AG04450 (cell line): Measurements from ENCODE around the gene FAM170B. TPM values are rescaled to one million over a fixed set of nuclear protein-coding genes. Genes with fewer than 3 reads are reported as not detected.

Source experiments
- CTCF ChIA-PET: fragments of 300-600, 350-600 bp; formaldehyde crosslinking; extraction: SDS; loops from one replicate; lab custom pipeline; 2022; ENCODE audit warnings: antibody characterized with exemption, inconsistent platforms; lab: Charles Lee
- POLR2A ChIA-PET: fragments of 350-600 bp; formaldehyde crosslinking; extraction: SDS; loops from one replicate; lab custom pipeline; 2021; ENCODE audit warnings: antibody characterized with exemption, inconsistent platforms; lab: Yijun Ruan, JAX
- DNase-seq: peaks from one replicate; pipeline ENCODE4 v3.0.0-alpha.2; 2011; ENCODE audit warnings: low read depth, low spot score
- H3K27ac ChIP-seq: one replicate; pipeline ENCODE4 v1.5.1; 2012; ENCODE audit warnings: low read depth, low read length, control low read depth
- H3K27me3 ChIP-seq: one replicate; pipeline ENCODE4 v1.6.0; 2012; ENCODE audit warnings: low read length; ENCODE audit not compliant: control insufficient read depth, insufficient read depth
- H3K4me3 ChIP-seq: 2 replicates; pipeline ENCODE4 v1.5.1; 2011; ENCODE audit warnings: mild to moderate bottlenecking, low read depth, low read length, control low read depth
- H3K9me3 ChIP-seq: 2 replicates; pipeline ENCODE4 v1.5.1; 2012; ENCODE audit warnings: low read length; ENCODE audit not compliant: control insufficient read depth, insufficient read depth
- polyA plus RNA-seq: library from polyadenylated mRNA; depleted of rRNA; stranded (reverse); fragments of >200 nt; gene quantifications from 2 replicates; pipeline ENCODE4 v1.2.3, GENCODE V29; 2011
- TF ChIP-seq, protein P1 (sequence below): IDR thresholded peaks from 2 replicates; pipeline ENCODE4 v1.5.1; 2011; ENCODE audit warnings: low read depth, low read length, control low read depth, inconsistent platforms

The FAM170B gene
- polyA plus RNA-seq, 1 experiment, result not detected

DNA sequence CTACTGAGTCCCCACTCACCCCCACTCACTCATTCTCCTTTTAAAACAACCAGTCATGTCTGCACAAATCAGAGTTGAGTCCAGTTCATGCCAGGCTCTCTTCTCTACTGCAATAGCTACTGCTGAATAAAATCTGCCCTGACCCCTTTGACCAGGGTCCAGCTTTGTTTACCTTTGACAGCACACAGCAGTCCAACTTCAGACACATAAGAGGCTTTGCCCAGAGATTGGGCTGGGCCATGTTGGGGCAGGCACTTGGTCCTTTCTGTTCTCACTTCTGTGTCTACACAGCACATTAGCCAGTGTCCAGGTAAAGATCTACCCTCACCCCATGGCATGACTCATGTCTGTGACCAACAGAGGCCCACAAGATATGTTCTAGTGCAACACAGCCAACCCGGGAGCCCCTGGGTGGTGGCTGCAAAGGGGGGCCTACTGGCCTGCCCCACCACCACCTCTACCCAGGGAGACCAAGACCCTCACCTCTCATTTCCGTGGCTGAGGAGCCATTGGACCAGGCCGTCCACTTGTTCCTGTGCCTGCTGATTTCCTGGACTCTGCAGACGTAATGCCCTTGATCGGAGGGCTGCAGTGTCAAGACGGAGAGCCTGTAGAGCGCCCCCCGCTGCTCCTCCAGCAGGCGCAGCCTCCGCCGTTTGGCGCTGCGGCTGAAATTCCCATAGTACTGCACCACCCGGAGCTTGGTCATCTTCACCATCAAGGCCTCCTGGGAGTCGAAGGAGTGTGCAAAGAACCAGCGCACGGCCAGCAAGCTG is 26.5 kb downstream of the FAM170B start:
- Histone ChIP-seq H3K9me3 (no peaks in the 10 kb centered on the region; the same call in 1 of the 2 replicates), H3K27me3 (no peaks in the 10 kb centered on the region), H3K27ac (no peak overlapping the region), H3K4me3 (no peak overlapping the region)
- ChIA-PET CTCF (interaction anchor here (1.3 kb wide), 2 partner anchors 54 to 57 kb away, joined by 3 read pairs; no protein-coding TSS in a partner anchor), POLR2A (no interaction called here)
- TF ChIP-seq, protein P1, sequence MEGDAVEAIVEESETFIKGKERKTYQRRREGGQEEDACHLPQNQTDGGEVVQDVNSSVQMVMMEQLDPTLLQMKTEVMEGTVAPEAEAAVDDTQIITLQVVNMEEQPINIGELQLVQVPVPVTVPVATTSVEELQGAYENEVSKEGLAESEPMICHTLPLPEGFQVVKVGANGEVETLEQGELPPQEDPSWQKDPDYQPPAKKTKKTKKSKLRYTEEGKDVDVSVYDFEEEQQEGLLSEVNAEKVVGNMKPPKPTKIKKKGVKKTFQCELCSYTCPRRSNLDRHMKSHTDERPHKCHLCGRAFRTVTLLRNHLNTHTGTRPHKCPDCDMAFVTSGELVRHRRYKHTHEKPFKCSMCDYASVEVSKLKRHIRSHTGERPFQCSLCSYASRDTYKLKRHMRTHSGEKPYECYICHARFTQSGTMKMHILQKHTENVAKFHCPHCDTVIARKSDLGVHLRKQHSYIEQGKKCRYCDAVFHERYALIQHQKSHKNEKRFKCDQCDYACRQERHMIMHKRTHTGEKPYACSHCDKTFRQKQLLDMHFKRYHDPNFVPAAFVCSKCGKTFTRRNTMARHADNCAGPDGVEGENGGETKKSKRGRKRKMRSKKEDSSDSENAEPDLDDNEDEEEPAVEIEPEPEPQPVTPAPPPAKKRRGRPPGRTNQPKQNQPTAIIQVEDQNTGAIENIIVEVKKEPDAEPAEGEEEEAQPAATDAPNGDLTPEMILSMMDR, result no peak
- DNase-seq, result no peak

GRCh38 chr10:49106451-49106850 is 27.4 kb downstream of the FAM170B start:
- no peak for DNase-seq
- ChIA-PET CTCF (interaction anchor here (1.3 kb wide), 2 partner anchors 55 to 58 kb away, joined by 3 read pairs; no protein-coding TSS in a partner anchor), POLR2A (no interaction called here)
- Histone ChIP-seq H3K27ac (no peak overlapping the region), H3K4me3 (no peak overlapping the region), H3K27me3 (no peaks in the 10 kb centered on the region), H3K9me3 (no peaks in the 10 kb centered on the region; the same call in 1 of the 2 replicates)
- TF ChIP-seq, protein P1, result no peak

- TF ChIP-seq, protein P1, result no peak
- H3K27me3 ChIP-seq, result no peaks in the 10 kb centered on the region
- ChIA-PET CTCF (interaction anchor here (0.6 kb wide), 1 partner anchor 23 kb away, joined by 3 read pairs; no protein-coding TSS in a partner anchor), POLR2A (no interaction called here)
- H3K4me3 ChIP-seq, result no peak overlapping the region
- no peak for DNase-seq
- H3K9me3 ChIP-seq, result no peaks in the 10 kb centered on the region; the same call in 1 of the 2 replicates
- no peak overlapping the region for H3K27ac ChIP-seq
Measured at GRCh38 chr10:49105076-49105475, 28.7 kb downstream of the FAM170B start.

GRCh38 chr10:49104323-49104722 is 29.5 kb downstream of the FAM170B start:
- DNase-seq, result no peak
- Histone ChIP-seq H3K9me3 (no peaks in the 10 kb centered on the region; the same call in 1 of the 2 replicates), H3K27me3 (no peaks in the 10 kb centered on the region), H3K4me3 (no peak overlapping the region), H3K27ac (no peak overlapping the region)
- ChIA-PET POLR2A (no interaction called here), CTCF (interaction anchor here (1.3 kb wide), 1 partner anchor 448 kb away, joined by 4 read pairs; no protein-coding TSS in a partner anchor)
- TF ChIP-seq, protein P1, result no peak

DNA sequence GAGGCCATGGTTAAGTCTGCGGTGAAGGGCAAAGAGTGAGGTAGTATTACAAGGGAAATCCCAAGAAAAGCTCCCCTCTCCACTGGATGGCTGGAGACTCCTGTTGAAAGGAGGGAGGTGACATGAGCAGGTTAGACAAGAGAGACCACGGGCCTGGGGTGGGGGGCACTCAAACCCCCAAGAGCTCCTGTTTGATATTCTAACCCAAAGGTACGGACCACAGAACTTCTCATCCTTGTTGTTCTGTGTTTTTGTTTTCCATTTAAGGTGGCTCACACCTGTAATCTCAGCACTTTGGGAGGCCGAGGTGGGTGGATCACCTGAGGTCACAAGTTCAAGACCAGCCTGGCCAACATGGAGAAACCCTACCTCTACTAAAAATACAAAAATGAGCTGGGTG is 30.1 kb downstream of the FAM170B start:
- DNase-seq, result no peak
- Histone ChIP-seq H3K4me3 (no peak overlapping the region), H3K9me3 (no peaks in the 10 kb centered on the region; the same call in 1 of the 2 replicates), H3K27ac (no peak overlapping the region), H3K27me3 (no peaks in the 10 kb centered on the region)
- CTCF ChIA-PET, result interaction anchor here (1.3 kb wide), 1 partner anchor 447 kb away, joined by 4 read pairs; no protein-coding TSS in a partner anchor
- POLR2A ChIA-PET, result no interaction called here
- TF ChIP-seq, protein P1, result no peak
